Gastroesophageal sphincter (tissue), 3 donors: ENCODE results near the gene ABCA1.

Experiments
- EP300 ChIP-seq: sonication (generic); formaldehyde crosslinking; IDR thresholded peaks from one replicate; pipeline ENCODE4 v1.6.1; 2017; ENCODE audit warnings: antibody characterized with exemption, mild to moderate bottlenecking
- POLR2A ChIP-seq, 2 donors: fragments of 450-650 bp; IDR thresholded peaks; one replicate each; pipeline ENCODE4 v1.6.1; 2017; ENCODE audit warnings: antibody characterized with exemption in 2 of 2, mild to moderate bottlenecking in 2 of 2, moderate library complexity in 1 of 2
- POLR2AphosphoS5 ChIP-seq: sonication (generic); formaldehyde crosslinking; IDR thresholded peaks from one replicate; pipeline ENCODE4 v1.6.1; 2017; ENCODE audit warnings: antibody characterized with exemption
- TF ChIP-seq, protein P1 (sequence below), 4 experiments: fragments of 200-600 bp in 2 of 4; fragments of 450-650 bp in 2 of 4; sonication (generic) in 1 of 4; IDR thresholded peaks; one replicate each; pipeline ENCODE4 v1.5.1; 2017 to 2019; ENCODE audit warnings: antibody characterized with exemption in 4 of 4, mild to moderate bottlenecking in 2 of 4, moderate library complexity in 2 of 4

DNA sequence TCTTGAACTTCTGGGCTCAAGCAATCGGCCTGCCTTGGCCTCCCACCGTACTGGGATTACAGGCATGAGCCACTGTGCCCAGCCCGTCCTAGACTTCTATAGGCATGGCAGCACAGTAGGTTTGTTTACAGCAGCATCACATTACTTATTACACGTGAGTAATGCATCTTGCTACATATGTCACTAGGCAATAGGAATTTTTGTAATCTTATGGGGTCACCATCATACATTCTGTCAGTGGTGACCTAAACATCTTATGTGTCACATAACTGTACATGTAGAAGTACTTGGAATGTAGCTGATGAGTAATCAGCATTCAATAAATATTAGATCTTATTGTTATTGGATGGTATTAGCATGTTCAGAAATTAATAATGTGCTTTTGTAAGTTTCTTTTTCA lies 22.9 kb upstream of the ABCA1 start:
- no peak for TF ChIP-seq POLR2AphosphoS5
- TF ChIP-seq, protein P1, sequence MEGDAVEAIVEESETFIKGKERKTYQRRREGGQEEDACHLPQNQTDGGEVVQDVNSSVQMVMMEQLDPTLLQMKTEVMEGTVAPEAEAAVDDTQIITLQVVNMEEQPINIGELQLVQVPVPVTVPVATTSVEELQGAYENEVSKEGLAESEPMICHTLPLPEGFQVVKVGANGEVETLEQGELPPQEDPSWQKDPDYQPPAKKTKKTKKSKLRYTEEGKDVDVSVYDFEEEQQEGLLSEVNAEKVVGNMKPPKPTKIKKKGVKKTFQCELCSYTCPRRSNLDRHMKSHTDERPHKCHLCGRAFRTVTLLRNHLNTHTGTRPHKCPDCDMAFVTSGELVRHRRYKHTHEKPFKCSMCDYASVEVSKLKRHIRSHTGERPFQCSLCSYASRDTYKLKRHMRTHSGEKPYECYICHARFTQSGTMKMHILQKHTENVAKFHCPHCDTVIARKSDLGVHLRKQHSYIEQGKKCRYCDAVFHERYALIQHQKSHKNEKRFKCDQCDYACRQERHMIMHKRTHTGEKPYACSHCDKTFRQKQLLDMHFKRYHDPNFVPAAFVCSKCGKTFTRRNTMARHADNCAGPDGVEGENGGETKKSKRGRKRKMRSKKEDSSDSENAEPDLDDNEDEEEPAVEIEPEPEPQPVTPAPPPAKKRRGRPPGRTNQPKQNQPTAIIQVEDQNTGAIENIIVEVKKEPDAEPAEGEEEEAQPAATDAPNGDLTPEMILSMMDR (IDR thresholded peaks at IDR 0.05), result no peak
- no peak for TF ChIP-seq POLR2A (IDR thresholded peaks at IDR 0.05)
- TF ChIP-seq EP300, result no peak
